Activated CD4-positive, alpha-beta T cell treated with anti-CD3 and anti-CD28 coated beads for 36 hours (primary cell): ENCODE results near the gene KDM4D. TPM values are rescaled to one million over a fixed set of nuclear protein-coding genes. Genes with fewer than 3 reads are reported as not detected.

Source experiments
- ATAC-seq: fragments of 200-7000 bp; cut with Tn5 transposase; one replicate; pipeline ENCODE4 v1.10.0; 2021; ENCODE audit warnings: mild to moderate bottlenecking, moderate library complexity
- CTCF ChIA-PET: fragments of 350-600 bp; sonication (Branson Sonifier 250); formaldehyde crosslinking; loops from one replicate; lab custom pipeline; 2021; ENCODE audit warnings: antibody characterized with exemption; lab: Charles Lee
- POLR2A ChIA-PET: fragments of 350-600 bp; sonication (Branson Sonifier 250); formaldehyde crosslinking; loops from one replicate; lab custom pipeline; 2021; ENCODE audit warnings: antibody characterized with exemption, inconsistent platforms; lab: Charles Lee
- DNase-seq: peaks from one replicate; pipeline ENCODE4 v3.0.0-alpha.2; 2020
- H3K27ac Mint-ChIP-seq: one replicate; pipeline ENCODE4 v1.8.0; 2021; ENCODE audit warnings: mixed read lengths
- H3K27me3 Mint-ChIP-seq: one replicate; pipeline ENCODE4 v1.8.0; 2021; ENCODE audit warnings: mixed read lengths
- H3K36me3 Mint-ChIP-seq: one replicate; pipeline ENCODE4 v1.8.0; 2021; ENCODE audit warnings: low read depth, mixed read lengths
- H3K4me1 Mint-ChIP-seq: one replicate; pipeline ENCODE4 v1.8.0; 2021; ENCODE audit warnings: mixed read lengths
- H3K4me3 Mint-ChIP-seq: one replicate; pipeline ENCODE4 v1.8.0; 2021; ENCODE audit warnings: mild to moderate bottlenecking, moderate library complexity, mixed read lengths
- H3K9me3 Mint-ChIP-seq: one replicate; pipeline ENCODE4 v1.8.0; 2021; ENCODE audit warnings: low read depth, mixed read lengths
- intact Hi-C, 2 experiments: fragments of 100-400 bp; cut with DNase I in 1 of 2; cut with micrococcal nuclease in 1 of 2; formaldehyde crosslinking; loops; one replicate each; pipeline versions ENCODE4 v1.14.2 to v1.15.1; 2022 to 2024; cut with DNase I, micrococcal nuclease
- total RNA-seq, 2 experiments: library from RNA; stranded (reverse); gene quantifications; one replicate each; pipeline ENCODE4 v1.2.3, GENCODE V29; 2021

Gene KDM4D
- total RNA-seq, 2 experiments from 2014 or later, result 1.5 to 1.8 TPM

DNA sequence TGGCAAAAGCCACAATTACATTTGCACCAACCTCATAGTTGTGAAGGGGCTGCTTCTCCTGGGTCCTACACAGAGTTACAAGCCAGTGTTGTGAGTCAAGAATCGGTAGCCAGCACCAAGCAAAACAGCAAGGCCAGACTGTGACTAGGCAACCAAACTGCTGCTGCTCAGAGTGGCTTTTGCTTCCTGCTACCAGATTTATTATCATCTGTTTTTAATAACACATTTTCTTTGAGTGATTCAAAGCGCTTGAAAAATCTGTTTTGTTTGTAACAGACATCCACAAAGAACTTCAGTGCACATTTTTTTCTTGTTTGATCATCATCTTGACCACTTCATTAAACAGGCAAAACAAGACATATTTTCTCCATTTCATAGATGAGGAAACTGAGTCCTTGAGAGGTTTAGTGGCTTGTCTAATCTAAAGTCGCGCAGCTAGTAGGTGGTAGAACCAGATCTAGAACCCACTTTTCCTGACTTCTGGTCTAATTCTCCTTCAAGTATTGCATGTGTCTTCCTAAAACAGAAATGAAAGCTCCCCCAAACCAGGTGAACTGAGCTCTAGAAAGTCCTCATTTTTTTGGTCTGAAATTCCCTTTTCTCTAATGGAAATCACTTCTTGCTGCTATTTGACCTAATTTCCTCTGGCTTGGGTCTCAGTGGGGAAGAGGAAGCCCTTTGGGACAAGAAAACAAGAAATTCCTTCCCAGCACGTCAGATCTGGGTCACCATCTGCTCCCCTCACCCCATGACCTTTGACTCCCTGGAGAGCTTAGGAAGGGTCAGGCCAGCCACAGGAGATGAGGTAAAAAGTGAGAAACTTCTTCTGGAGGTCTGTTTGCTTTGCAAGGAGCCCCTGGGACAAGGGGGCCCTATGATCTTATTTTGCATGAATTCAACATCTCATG lies 40.0 kb upstream of the KDM4D start:
- intact Hi-C loops, result no loop called here
- H3K4me3 Mint-ChIP-seq, result no peak overlapping the region

DNA sequence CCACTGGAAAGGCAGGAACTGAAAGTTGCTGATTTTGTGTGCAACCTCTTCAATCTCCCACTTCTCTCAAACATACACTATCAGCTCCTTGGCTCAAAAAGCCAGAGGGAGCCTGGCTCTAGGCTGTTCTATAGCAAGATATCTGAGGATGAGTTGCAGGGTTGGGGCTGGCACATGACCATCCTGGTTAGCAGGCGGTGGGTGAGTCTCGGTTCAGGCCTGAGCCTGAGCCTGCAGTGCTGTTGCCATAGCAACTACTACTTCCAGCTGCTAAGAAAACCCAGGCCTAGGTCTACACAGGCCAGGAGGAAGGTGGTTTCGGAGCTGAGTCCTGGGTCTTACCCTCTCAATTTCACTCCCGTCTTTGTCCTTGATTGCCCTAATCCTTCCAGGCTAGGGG lies 39.1 kb upstream of the KDM4D start:
- POLR2A ChIA-PET, result no interaction called here
- peak; percentile 85 for ATAC-seq
- Mint-ChIP-seq H3K4me1 (peaks cover 28% of the 10 kb centered on the region), H3K4me3 (no peak overlapping the region), H3K9me3 (no peaks in the 10 kb centered on the region), H3K27ac (no peak overlapping the region), H3K27me3 (no peaks in the 10 kb centered on the region), H3K36me3 (no peaks in the 10 kb centered on the region)
- intact Hi-C loops, result no loop called here
- CTCF ChIA-PET, result interaction anchor here (0.6 kb wide), 1 partner anchor 494 kb away, joined by 3 read pairs; no protein-coding TSS in a partner anchor
- DNase-seq, result peak; percentile 38

More for the DNA sequence above, 40.0 kb upstream of the KDM4D start:
- no peaks in the 10 kb centered on the region for H3K27me3 Mint-ChIP-seq
- no peak overlapping the region for H3K27ac Mint-ChIP-seq
- H3K9me3 Mint-ChIP-seq, result peaks cover 2% of the 10 kb centered on the region
- ATAC-seq (no peak), DNase-seq (no peak)
- ChIA-PET CTCF (interaction anchor here (1.6 kb wide), 1 partner anchor 9 kb away, joined by 3 read pairs; no protein-coding TSS in a partner anchor), POLR2A (no interaction called here)
- no peaks in the 10 kb centered on the region for H3K36me3 Mint-ChIP-seq
- peaks cover 36% of the 10 kb centered on the region for H3K4me1 Mint-ChIP-seq

DNA sequence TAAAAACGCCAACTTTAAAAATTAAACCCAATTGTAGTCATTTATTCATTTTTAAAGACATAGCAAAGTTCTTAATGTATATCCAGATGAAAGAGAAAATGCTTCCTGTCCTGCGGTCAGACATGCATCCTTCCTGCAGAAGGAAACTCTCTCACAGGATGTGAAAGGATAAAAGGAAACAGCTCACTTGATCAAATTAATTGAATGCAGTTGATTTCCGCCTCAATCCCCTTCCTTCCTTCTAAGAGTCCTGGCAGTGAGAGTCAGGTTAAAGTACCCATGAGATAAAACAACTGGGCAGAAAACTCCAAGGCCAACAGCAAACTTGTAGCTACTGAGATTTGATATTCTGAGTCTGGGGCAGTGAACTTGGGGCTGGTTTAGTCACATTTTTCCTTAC lies 38.7 kb upstream of the KDM4D start:
- H3K4me3 Mint-ChIP-seq, result no peak overlapping the region
- H3K27me3 Mint-ChIP-seq, result no peaks in the 10 kb centered on the region
- H3K9me3 Mint-ChIP-seq, result no peaks in the 10 kb centered on the region
- ChIA-PET POLR2A (no interaction called here), CTCF (interaction anchor here (0.6 to 0.7 kb wide), 2 partner anchors 312 to 494 kb away, joined by 3 read pairs; no protein-coding TSS in a partner anchor)
- ATAC-seq (no peak), DNase-seq (no peak)
- no peaks in the 10 kb centered on the region for H3K36me3 Mint-ChIP-seq
- H3K4me1 Mint-ChIP-seq, result peaks cover 28% of the 10 kb centered on the region
- intact Hi-C loops, result no loop called here
- no peak overlapping the region for H3K27ac Mint-ChIP-seq

DNA sequence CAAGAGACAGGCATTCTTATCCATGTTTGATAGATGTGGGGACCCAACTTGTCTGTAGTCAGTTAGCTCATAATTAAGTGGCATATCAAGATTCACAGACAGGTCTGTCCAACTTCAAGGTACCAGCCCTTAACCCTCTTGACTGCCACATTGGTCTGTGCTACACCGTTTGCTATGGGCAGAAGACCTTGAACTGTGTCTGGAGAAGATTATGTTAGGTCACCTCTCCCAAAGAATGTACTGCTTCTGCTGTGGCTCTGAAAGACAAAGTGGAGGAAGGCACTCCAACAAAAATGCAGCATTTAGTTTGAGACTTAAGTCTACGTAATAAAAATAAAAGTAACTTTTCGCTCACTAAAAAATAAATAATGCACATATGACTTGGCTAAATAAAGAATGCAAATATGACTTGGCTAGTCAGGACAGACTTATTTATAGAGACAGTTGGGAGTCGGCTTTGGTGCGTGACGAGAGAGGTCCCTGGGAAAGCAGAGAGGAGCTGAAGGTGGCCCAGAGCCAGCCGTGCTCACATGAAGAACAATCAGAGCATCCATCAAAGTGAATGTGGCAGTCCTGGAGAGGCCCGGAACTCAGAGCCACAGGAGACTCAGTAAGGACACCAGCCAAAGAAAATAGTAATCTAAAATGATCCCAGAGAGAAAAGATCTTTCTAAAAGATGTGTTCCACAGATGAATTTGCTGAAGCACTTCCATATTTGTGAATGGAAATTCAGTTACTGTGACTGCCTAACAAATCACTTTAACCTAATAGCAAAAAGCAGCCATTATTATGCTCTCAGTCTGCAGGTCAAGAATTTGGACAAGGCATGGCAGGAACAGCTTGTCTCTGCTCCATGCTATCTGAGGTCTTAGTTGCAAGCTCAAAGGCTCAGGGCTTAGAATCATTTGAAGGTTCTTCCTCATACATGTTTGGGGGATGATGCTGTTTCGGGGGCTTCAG lies 35.1 kb upstream of the KDM4D start:
- ATAC-seq, result no peak
- no peaks in the 10 kb centered on the region for H3K9me3 Mint-ChIP-seq
- DNase-seq, result no peak
- H3K4me3 Mint-ChIP-seq, result no peak overlapping the region
- no peak overlapping the region for H3K27ac Mint-ChIP-seq
- H3K36me3 Mint-ChIP-seq, result no peaks in the 10 kb centered on the region
- POLR2A ChIA-PET, result no interaction called here
- no peaks in the 10 kb centered on the region for H3K27me3 Mint-ChIP-seq
- intact Hi-C loops, result no loop called here
- peaks cover 25% of the 10 kb centered on the region for H3K4me1 Mint-ChIP-seq
- CTCF ChIA-PET, result no interaction called here

DNA sequence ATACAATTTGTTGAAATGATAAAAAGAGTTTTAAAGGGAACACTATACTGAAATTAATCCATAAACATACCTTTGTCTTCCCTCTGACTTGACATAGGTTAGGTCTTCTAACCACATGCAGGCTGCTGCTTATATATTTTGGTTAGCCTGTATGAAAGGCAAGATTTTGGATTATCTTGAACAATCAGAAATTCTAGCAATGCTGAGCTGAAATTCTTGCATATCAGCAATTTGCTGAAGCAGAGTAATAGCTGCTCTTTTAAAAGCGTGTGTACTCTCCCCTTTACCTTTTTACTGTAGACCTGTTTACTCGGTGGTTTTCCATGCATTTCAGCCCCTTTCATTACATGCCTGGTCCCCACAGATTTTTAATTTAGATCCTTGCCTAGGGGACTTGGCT lies 34.2 kb upstream of the KDM4D start:
- intact Hi-C loops, result no loop called here
- no peaks in the 10 kb centered on the region for H3K27me3 Mint-ChIP-seq
- H3K36me3 Mint-ChIP-seq, result no peaks in the 10 kb centered on the region
- ChIA-PET POLR2A (no interaction called here), CTCF (no interaction called here)
- no peak overlapping the region for H3K27ac Mint-ChIP-seq
- no peak overlapping the region for H3K4me3 Mint-ChIP-seq
- H3K9me3 Mint-ChIP-seq, result no peaks in the 10 kb centered on the region
- no peak for ATAC-seq
- H3K4me1 Mint-ChIP-seq, result peaks cover 16% of the 10 kb centered on the region
- DNase-seq, result no peak

DNA sequence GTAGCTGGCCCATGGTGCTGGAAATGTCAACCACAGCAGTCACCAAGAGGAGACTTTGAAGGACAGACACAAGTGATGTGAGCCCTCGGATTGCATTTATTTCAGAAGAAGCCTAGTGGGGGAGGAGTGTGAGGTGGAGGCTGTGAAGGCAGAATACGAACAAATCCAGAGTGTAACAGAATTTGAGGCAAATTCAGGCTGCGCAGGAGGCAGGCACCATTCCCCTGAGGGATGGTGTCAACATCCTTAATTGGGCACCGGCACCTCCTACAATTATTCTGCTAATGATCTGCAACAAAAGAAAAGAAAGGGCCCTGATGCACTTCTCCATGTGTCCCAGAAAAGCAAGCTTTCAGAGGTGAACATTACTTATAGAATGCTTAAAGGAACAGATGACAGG lies 32.4 kb upstream of the KDM4D start:
- ChIA-PET POLR2A (no interaction called here), CTCF (no interaction called here)
- Mint-ChIP-seq H3K9me3 (no peaks in the 10 kb centered on the region), H3K27ac (no peak overlapping the region), H3K4me1 (no peaks in the 10 kb centered on the region), H3K27me3 (no peaks in the 10 kb centered on the region), H3K36me3 (no peaks in the 10 kb centered on the region), H3K4me3 (no peak overlapping the region)
- DNase-seq (no peak), ATAC-seq (no peak)
- intact Hi-C loops, result no loop called here

DNA sequence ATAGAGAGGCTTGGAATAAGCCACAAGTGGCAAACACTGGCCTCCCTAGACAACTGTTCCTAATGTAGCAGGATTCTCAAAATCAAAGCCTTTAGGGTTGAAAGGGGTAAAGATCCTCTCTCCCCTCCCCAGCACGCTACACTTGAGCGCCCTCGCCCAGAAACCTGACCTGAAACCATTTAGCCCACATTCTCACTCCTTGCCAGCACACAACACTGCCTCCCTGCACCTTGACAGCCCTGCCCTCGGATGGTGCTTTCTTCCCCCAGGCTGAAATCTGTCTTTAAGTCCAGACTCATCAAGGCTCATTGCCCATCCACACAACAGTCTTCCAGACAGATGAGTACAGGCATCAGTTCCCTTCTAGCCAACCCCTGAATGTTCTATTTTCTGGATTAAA lies 26.7 kb upstream of the KDM4D start:
- POLR2A ChIA-PET, result no interaction called here
- Mint-ChIP-seq H3K27me3 (no peaks in the 10 kb centered on the region), H3K36me3 (no peaks in the 10 kb centered on the region), H3K9me3 (no peaks in the 10 kb centered on the region), H3K4me1 (no peaks in the 10 kb centered on the region), H3K27ac (no peak overlapping the region), H3K4me3 (no peak overlapping the region)
- CTCF ChIA-PET, result no interaction called here
- DNase-seq (no peak), ATAC-seq (no peak)
- intact Hi-C loops, result no loop called here

DNA sequence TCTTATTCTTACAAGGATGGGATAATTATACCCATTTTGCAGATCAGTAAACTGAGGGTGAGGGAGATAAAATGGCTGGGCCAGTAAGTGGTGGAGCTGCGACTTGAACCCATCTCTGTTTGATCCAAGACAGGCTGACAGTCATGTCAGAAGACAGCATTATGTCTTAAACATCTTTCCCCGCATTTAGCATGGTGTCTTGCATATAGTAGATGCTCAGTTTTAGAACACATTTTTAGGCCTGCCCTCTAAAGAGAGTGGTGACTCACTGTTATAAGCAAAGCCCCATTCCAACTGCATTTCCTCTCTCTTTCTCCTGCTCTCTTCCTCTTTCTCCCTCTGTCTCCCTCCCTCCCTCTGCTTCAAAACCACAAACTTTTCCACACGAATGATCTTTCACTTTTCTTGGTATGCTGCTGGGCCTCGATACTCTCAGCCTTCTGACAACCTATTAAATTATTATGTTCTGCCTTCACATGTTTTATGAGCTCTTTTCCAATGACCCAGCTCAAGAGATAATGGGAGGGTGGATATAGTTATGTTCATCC lies 25.4 kb upstream of the KDM4D start:
- no peaks in the 10 kb centered on the region for H3K36me3 Mint-ChIP-seq
- no peak overlapping the region for H3K4me3 Mint-ChIP-seq
- no peak for ATAC-seq
- DNase-seq, result no peak
- CTCF ChIA-PET, result interaction anchor here (0.5 kb wide), 1 partner anchor 198 kb away, joined by 3 read pairs; no protein-coding TSS in a partner anchor
- H3K4me1 Mint-ChIP-seq, result no peaks in the 10 kb centered on the region
- H3K9me3 Mint-ChIP-seq, result no peaks in the 10 kb centered on the region
- intact Hi-C loops, result no loop called here
- no peak overlapping the region for H3K27ac Mint-ChIP-seq
- H3K27me3 Mint-ChIP-seq, result no peaks in the 10 kb centered on the region
- POLR2A ChIA-PET, result no interaction called here

DNA sequence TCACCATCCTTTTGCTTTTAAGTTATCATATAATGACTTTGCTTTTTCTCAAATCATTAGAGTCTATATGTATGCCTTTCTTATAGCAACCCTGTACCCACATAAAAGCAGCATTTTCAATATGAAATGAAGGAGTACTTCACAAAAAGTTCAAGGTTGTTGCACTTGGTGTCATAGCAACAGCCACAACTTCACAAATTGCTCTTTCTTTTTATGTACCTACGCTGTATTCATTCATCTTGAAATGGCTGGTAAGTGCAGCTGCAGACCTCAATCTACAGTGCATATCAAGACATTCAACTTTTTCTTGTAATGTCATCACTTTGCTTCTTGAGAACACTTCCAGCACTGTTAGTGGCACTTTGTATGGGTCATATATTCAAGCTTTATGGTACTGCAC lies 18.8 kb upstream of the KDM4D start:
- intact Hi-C loops, result no loop called here
- no peaks in the 10 kb centered on the region for H3K9me3 Mint-ChIP-seq
- DNase-seq (no peak), ATAC-seq (peak; percentile 76)
- H3K27ac Mint-ChIP-seq, result no peak overlapping the region
- peaks cover 6% of the 10 kb centered on the region for H3K4me1 Mint-ChIP-seq
- H3K27me3 Mint-ChIP-seq, result no peaks in the 10 kb centered on the region
- H3K36me3 Mint-ChIP-seq, result peaks cover 5% of the 10 kb centered on the region
- H3K4me3 Mint-ChIP-seq, result no peak overlapping the region
- CTCF ChIA-PET, result interaction anchor here (1.4 kb wide), 1 partner anchor 19 kb away, joined by 3 read pairs; the partner anchor contains the start of genes CWC15 and KDM4D
- POLR2A ChIA-PET, result interaction anchor here (0.6 kb wide), 1 partner anchor 745 kb away, joined by 3 read pairs; no protein-coding TSS in a partner anchor

DNA sequence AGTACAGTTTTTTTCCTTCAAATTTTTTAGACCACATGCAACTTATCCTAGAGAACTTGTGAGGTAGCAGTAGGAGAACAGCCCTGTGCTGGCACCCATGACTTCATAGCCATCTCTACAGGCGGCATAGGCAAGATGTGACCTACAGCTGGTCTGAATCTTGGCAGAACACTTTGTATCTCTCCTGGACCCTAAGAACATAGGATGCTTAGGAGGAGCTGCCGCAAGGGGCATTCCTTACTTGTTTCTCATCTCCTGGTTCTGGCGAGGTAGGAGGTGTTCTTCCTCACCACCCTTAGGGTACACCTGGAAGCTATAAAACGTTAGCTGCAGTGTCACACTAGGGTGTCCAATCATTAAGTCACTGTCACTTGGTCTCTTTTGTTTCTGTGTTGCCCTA lies 16.5 kb upstream of the KDM4D start:
- CTCF ChIA-PET, result no interaction called here
- Mint-ChIP-seq H3K27me3 (no peaks in the 10 kb centered on the region), H3K4me3 (no peak overlapping the region), H3K27ac (no peak overlapping the region), H3K36me3 (peaks cover 15% of the 10 kb centered on the region), H3K4me1 (peaks cover 6% of the 10 kb centered on the region), H3K9me3 (no peaks in the 10 kb centered on the region)
- POLR2A ChIA-PET, result no interaction called here
- ATAC-seq (no peak), DNase-seq (no peak)
- intact Hi-C loops, result no loop called here

DNA sequence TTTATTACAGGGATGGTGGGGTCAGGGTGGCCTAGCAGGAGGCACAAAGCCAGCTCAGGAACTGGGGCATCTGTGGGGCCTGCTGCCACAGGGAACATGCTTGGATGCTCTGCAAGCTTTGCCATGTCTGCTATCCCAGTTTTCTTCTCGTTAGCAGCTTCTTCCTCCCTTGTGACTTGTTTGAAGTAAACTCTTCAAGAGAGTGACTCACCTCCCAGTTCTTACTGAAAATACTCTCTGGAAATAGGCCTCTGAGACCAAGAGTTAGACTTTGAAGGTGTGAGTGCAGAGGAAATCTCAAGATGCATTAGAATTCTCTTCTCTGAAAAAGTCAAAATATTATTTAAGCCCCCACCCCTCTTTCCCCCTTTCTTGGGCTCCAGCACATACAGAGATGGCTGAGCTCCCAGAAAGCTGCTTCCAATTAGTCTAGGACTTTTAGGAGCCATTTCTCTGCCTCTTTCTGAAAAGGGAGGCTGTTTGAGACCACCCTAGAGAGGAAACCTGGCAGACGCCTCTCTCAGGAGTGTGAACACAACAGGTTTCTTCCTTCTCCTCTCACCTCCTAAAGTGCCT lies 15.3 kb upstream of the KDM4D start:
- Mint-ChIP-seq H3K27ac (no peak overlapping the region), H3K9me3 (no peaks in the 10 kb centered on the region), H3K27me3 (no peaks in the 10 kb centered on the region), H3K4me3 (no peak overlapping the region), H3K36me3 (peaks cover 20% of the 10 kb centered on the region), H3K4me1 (peaks cover 6% of the 10 kb centered on the region)
- intact Hi-C loops, result no loop called here
- DNase-seq, result no peak
- POLR2A ChIA-PET, result no interaction called here
- ATAC-seq, result no peak
- CTCF ChIA-PET, result interaction anchor here (0.6 to 0.7 kb wide), 3 partner anchors 11 to 535 kb away, joined by 3 to 4 read pairs (median 3); no protein-coding TSS in a partner anchor
